ENCODE results near the gene DGKH.
"Not testable (repeated sequence)": the region's sequence is repeated elsewhere in the genome, so short reads cannot be mapped to it uniquely, and the experiment has no call there.

The DGKH gene

DNA sequence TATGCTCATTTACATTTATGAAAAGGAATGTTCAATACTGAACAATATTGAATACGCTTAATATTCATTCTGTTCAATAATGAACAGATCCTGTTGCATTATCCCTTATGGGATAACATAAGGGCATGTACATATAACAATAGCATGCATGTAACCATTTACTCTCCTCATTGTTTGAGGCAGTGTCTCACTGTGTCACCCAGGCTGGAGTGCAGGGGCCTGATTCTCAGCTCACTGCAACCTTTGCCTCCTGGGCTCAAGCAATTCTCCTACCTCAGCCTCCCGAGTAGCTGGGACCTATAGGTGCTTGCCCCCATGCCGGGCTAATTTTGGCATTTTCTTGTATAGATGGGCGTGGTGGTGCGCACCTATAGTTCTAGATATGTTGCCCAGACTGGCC is 4.8 kb upstream of the DGKH start:
- DNase-seq: no peak

DNA sequence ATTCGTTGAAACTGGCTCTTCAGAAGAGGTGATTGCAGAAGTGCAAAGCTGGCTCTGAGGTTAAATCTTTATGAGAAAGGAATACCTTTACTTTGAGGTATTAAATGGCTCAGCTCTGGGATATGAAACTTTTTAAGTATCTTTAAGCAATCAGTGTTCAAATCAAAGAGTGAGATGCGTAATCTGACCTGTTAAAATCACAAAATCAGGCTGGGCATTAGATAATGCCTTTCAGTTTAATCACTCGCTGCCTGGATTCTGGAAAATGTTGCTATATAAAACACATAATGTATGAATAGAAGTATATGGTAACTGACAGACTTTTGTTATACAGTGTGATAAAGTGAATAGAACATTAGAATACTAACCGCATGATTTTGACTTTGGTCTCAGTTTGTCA is 2.0 kb upstream of the DGKH start:
- no peak for DNase-seq

DNA sequence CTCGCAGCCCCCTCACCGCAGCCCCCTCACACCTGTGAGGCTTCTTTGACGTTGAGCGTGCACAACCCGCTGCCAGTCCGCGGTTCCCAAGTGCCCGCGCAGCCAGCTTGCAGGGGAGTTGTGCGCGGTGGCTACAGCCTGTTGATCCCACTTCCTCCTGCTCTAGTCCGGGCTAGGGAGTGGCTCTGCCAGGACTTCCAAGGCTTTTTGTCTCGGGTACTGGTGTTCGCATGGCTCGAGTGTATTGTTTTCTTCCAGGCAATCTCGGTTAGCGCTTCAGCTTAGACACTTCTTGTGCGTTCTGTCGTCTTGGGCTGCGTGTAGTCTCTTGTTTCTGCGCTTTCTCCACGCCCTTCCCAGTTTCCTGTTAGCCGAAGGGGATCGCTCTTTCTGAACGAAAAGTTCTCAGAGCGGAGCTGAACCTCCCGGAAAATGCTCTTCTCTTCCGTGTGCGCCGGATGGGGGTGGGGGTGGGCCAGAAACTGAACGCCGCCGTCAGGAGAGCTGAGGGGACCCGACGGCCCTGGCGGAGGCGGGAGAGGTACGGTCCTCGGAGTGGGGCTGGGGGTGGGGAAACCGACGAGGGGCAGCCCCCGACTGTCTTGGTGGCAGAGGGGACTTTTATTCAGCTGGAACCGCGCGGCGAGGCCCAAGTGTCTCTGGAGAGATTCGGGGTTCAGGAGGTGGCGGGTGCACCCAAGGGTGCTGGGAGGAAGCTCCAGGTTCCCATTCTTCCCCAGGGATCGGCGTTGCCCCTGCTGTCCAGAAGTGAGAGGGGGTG is 697 bp upstream of the DGKH start:
- peak; percentile 78 for DNase-seq

DNA sequence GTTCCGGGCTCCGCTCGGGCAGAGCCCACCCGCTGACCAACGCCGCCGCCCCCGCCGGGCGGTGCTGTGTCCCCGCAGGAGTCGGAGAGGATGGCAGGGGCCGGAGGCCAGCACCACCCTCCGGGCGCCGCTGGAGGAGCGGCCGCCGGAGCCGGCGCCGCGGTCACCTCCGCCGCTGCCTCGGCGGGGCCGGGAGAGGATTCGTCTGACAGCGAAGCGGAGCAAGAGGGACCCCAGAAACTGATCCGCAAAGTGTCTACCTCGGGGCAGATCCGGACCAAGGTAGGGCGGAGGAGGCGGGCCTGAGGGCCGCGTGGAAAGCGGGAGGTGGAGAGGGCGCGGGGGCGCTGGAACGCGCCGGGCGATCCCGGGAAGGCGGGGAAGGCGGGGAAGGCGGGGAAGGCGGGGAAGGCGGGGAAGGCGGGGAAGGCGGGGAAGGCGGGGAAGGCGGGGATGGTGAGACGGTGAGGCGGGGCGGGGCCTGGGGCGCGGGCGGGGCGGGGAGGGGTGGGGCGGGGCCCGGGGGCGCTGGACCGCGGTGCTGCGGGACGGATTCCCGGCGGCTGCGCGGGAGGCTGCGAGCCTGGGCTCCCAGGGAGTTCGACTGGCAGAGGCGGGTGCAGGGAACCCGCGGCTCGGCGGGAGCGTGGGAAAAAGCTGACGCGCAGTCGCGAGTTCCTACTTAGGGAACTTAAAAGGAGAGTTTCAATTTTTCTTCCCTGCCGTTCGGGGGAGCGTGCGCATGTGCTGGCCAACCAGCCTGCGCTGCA is 421 bp downstream of the DGKH start:
- DNase-seq: peak; percentile 79

DNA sequence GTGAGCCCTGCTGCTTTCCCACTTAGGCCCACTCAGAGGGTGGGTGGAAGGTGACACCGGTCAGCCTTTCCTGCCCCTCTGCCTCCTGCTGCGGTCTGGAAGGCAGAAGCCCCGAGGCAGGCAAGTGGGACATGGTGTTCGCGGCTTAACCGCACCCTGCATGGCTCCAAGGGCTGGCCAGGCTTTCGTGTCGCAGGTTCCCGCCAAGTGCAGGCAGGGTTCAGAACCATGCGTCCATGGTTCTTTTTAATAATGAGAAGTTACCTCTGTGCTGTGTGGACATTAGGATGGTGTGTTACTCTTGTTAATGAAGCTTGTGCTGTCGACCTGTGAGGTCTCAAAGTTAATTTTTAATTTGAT is 986 bp downstream of the DGKH start:
- no peak for DNase-seq

DNA sequence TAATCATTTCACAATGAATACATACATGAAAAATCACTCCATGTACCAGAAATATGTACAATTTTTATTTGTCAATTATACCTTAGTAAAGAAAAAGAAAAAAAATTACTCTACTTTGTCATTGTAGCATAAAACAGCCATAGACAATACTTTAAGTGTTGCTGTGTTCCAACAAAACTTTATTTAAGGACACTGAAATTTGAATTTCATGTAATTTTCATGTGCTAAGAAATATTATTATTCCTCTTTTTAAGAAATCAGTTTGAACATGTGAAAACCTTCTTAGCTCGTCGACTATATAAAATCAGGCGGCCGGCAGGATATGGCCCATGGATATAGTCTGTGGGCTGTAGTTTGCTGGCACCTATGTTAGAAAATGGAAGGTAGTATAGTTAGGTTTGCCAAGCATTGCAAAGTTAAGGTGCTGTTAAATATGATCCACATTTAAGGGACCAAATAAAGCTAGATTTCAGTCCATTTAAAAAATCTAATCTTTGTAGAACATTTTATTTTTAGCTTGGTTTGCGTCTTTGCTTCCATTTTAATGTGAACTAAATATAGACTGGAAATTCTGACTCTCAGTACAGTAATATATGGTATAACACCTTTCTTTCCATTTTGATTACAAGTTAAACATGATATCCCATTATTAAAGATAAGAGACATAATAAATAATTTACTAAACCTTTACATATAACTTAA is 6.5 kb downstream of the DGKH start:
- no peak for DNase-seq

DNA sequence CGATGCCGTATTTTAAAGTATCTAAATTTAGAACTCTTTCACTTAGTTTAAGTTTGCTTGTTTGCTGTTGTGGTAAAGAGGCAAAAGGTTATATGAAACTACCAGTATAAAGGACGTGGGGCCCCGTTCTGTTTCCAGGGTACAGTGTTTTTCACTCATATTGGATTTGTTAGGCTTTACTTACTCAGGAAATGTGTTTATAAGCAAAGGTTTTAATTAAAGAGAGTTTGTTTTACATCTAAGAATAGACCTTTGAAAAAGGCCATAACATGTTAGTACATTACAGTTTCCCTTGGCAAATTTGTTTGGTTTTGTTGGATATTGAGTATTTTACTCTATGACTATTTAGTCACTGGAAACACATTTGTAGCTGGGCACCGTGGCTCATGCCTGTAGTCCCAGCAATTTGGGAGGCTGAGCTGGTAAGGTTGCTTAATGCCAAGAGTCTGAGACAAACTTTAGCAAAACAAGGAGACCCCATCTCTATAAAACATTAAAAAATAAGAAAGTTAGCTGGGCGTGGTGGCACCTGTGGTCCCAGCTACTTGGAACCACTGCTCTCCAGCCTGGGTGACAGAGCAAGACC is 7.1 kb downstream of the DGKH start:
- DNase-seq: no peak

DNA sequence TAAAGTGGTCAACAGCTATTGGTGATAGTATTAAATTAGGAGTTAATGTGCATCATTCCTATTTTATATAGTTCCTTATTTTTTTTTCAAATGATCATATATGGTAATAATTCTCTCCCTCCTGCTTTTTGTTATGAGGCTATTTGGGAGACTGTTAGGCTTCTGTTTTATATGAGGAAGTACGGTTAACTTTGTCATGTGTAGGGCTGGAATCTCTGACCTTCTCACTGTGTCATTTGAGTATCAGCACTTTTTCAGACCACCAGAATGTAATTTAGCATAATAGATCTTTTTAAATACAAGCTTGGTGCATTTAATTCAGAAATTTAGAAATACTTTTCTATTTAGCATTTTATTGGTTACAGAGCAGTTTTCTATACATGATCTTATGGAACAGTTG is 7.7 kb downstream of the DGKH start:
- DNase-seq: no peak

DNA sequence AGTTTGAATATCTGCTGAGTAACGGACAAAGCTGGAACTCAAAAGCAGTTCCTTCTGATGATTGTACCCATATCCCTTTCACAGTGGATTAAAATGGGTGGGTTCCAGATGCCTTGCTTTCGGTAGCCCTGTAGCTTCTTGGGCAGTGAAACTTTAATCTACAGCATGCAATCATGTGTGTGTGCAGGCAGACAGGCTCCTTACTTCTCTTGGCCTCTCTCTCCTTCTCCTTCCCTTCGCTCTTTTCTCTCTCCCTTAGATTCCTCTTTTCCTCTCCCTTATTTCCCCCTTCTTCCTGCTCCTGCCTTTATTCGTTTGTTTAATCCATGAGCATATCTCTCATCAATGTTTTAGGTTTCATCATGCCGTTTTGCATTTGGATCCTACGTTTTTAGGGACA is 8.1 kb downstream of the DGKH start:
- DNase-seq: no peak

DNA sequence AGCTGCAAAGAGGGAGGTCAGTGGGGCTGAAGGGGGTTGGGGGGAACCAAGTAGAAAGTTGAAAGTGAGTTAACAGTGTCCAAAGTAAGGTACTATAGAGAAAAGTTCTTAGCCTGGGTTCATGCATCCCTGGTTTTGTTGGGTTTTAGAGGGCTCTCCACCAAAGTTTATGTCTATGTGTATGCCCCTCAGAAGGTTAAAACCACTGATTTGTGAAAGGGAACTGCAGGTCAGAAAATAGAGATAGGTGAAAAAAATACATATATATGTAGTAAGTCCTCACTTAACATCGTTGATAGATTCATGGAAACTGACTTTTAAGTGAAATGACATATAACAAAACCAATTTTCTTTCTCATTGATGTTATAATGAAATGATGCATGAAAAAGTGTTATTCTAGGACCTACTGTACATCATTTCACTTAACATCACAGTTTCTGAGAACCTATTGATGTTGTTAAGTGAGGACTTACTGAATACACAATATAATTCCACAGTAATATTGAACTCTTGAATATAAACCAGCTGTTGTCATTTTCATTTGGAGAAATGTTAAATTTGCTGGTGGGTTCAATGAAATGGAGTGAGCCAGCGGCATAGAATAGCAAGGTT is 9.6 kb downstream of the DGKH start:
- no peak for DNase-seq

DNA sequence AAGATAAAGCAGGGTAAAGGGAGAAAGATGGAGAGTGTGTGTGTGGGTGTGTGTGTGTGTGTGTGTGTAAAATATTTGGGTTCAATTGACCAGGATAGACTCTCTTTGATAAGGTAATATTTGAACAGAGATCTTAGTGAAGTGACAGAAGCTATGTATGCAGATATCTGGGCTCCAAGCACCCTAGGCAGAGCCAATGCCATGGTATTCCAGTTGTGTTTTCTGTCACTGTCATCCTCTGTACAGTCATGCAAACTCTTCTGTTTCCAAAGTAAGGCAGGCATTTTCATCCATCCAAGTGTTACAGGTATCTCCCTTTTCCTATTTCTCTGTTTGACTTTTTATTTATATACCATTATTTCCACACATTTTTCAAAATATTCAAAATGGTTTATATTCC is 13.5 kb downstream of the DGKH start:
- DNase-seq: no peak

DNA sequence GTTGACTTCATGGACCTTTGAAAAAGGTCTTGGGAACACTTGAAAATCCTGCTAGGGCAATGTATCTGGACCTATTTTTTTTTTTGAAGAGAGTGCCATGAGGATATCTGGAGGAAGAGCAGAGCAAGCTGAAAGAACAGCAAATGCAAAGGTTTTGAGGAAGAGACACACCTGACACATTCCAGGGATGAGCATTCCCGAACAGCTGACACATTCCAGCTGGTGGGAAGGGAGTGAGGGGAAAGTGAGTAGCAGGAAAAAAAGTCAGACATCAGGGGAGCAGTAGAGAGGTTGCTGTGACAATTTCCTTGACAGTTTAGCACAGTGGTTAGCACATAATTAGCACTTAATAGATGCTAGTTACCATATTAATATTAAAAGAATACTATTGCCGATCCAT is 14.7 kb downstream of the DGKH start:
- DNase-seq: no peak

DNA sequence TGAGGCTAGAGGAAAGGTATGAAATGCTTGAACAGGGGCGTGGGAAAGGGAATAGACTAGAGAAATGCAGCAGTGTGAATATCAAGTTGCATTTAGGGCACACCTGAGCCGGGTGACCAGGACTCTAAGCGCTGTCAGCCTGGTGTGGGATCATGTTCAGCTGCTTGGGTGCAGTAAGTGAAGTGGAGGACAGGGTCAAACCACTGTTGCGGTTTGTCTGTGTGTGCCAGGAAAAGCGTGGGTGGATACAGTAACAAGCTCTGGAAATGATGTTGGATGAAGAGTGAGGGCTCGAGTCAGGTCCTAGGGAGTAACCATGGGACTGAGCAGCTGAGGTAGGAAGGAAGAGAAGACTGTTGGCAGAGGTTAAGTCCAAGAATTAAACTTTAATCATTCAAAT is 15.8 kb downstream of the DGKH start:
- no peak for DNase-seq

DNA sequence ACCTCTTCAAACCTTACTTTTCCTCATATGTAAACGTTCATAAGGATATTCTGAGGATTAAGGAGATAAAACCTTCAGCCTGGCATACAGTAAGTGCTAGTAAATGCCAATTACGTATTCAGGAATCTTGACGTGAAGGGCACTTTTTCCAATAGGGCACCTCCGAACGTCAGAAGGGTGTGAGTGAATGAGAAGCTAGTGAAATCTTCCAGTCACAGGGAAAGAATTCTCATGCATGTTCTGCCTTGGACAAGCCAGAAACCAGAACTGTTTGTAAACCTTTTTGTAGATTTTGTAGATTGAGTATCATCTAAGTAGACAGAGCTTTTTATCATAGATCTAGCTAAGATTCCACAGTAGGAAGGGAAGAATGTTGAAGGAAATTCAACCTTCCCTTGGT is 16.5 kb downstream of the DGKH start:
- no peak for DNase-seq

DNA sequence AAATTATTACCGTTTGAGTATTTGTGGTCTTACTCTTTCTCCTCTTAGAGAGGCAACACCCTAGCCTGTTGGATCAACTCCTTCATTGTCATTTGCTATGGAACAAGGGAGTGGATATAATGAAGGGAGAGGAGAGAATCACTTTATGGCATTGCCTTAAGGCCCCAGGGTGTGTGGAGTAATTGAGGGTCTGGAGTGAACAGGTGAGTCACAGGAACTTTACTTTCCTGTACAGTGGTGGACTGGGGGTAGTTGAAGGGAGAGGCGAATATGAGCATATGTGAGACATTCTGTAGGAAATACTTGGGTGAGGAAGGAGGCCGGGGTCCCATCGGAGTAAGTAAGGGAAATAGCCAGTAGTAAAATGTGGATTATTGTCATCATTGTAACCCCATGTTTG is 17.0 kb downstream of the DGKH start:
- no peak for DNase-seq

DNA sequence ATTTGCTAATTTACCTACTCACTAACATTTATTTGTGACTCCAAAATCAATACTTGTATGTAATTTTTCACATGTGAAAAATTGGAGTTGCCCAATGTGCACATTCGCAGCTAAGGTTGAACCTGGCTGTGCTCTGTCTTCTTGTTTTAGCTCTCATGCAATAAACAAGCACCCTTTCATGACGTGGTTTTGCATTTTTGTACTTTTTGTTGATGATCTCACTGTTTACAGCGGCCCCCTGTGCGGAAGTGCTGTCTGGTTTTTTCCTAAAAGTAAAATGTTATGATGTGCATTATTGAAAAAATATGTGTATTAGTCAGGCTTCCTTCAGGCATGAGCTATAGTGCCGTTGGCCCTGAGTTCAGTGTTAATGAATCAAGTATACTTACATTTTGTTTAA is 18.1 kb downstream of the DGKH start:
- DNase-seq: no peak

DNA sequence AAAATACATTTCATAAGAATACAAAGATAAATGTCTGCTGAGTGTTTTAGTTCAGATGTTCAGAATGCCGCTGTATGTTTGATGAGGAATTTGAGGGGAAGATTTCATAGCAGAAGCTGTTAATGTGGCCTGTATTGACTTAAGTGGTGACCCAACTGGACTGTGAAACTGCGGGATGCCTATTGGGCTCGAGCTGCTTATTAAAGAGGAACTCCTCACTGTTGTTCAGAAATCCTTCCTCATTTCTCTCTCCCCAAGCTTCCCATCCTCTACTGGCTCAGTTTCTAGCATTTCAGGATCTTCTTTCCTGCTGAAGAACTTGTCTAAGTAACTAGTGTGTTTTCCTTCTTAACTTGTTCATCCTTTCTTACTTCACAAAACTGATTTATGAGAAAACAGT is 20.4 kb downstream of the DGKH start:
- no peak for DNase-seq

DNA sequence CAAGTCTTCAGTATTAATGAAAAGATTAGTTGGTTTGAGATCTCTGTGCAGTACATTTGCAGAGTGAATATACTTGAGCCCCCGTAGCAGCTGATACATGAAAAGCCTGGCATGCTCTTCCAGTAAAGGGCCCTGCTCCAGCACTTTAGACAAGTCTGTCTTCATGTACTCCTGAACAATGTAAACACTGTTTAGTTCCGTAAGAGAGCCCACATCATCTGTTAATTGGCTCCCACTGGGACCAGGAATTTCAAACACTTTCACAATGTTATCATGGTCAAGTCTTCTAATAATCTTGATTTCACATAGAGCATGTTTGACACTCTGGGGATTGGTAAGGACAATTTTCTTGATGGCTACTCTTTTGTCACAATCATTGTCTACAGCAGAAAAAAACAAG is 22.2 kb downstream of the DGKH start:
- not testable (repeated sequence) for DNase-seq

DNA sequence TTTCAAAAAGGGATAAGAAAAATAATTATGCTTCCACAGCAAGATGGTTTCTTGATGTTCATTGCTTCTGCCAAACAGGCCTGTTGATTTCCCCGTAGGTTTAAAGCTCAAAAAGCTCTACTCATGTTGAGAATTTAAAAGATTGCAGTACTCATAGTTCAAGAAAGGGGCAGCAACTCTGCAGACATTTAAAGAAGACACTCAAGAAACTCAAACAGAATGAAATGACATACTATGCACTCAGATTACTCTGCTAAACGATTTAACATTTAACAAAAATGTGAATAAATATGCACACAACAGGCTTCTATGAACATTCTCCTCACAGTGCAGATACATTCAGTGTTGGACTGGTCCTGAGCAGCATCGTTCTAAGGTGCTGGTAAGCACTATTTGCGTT is 22.7 kb downstream of the DGKH start:
- not testable (repeated sequence) for DNase-seq

DNA sequence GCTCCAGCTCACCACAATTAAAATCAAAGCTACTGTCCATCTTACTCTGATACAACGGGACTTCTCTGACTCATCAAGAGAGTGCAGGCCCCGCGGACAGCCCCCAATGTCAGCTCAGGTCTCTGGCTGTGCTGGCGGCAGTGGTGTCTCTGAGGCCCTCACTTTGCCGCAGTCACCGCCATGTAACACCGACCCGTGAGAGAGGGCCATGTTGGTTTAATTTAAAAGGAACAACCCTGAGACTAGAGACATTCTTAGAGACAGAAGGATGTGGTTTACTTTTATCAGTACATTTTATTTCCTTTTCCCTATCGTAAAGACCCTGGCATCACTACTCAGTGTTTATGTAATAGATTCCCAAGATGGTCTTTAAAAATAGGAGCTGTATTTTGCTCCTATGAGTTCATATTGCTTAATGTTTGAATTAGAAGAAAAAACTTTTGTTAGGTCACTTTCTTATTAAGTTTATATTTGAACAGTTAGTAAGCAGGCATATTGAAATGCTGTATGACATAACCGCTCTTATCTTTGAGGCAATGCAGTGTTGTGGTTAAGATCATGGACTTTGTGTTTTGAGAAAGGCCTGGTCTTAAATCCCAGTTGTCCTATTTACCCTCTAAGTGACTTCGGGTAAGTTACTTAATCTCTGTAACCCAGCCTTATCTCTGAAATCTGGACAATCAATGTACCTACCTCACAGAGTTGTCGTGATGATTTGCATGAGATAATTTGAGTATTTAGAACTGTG is 23.4 kb downstream of the DGKH start:
- no peak for DNase-seq

DNA sequence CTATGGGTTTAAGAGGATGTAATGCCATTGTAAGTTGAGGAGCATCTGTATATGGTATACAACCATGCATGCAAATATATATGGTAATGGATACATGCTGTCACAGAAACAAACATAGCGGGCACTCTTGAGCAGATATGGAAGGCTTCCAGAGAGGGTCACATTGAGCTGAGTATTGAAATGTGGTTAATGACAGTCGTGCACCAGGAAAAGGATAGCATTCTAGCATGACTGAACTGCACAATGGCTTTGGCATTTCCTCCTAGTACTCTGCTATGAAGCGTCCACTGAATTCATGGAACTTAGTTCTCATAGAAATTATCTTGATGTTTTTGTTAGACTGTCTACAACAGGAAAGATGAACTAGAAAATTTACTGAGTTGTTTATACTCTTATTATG is 25.2 kb downstream of the DGKH start:
- DNase-seq: peak; percentile 27

DNA sequence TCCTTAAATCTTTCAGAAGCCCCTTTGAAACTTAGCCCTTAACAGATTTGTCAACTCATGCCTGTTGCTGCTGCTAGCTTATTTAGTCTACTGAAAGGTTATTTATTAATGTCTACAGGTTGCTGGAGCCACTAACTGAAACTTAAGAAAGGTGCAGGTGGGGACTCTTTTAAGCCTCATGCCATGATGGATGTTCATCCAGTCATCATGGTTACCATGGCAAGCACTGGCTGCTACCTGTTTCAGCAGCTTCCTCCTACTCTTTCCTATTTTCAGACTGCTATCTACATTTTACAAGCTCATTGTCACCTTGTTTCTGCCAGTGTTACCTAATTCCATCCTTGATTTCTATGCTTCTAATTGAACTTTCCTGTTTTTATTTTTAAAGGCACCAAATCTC is 27.1 kb downstream of the DGKH start:
- DNase-seq: no peak

DNA sequence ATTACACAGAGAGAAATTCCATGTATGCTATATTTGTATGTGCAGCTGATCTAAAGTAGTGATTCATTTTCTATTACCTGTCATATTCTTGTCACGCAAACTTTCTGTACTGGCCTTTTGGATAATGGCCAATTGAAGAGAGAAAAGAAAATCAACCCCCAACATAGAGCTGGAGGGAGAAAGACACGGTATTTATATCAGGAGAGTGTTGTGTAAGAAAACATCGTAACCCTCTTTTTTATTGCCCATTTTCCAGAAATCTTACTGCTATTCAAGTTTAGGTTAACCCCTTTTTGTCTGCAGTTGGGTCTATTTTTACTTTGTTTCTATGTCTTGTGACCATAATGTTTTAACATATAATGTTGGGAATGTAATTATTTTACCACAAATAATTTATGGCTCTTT is 27.9 kb downstream of the DGKH start:
- DNase-seq: no peak
